Activated B cell treated with CpG ODN at 0.5 μM for 24 hours (primary cell): ENCODE data around the gene SARDH. TPM values are rescaled to one million over a fixed set of nuclear protein-coding genes. Genes with fewer than 3 reads are reported as not detected.

Source experiments
- ATAC-seq: fragments of 200-7000 bp; cut with Tn5 transposase; one replicate; pipeline ENCODE4 v1.10.0; 2021; ENCODE audit warnings: low read depth, mild to moderate bottlenecking, moderate library complexity
- CTCF ChIA-PET: fragments of 350-600 bp; sonication (Branson Sonifier 250); formaldehyde crosslinking; loops from one replicate; lab custom pipeline; 2021; ENCODE audit warnings: antibody characterized with exemption; lab: Charles Lee
- POLR2A ChIA-PET: fragments of 350-600 bp; sonication (Branson Sonifier 250); formaldehyde crosslinking; loops from one replicate; lab custom pipeline; 2021; ENCODE audit warnings: antibody characterized with exemption; lab: Charles Lee
- DNase-seq: peaks from one replicate; pipeline ENCODE4 v3.0.0; 2022
- H3K27ac Mint-ChIP-seq: one replicate; pipeline ENCODE4 v1.8.0; 2020; ENCODE audit warnings: mixed read lengths
- H3K27me3 Mint-ChIP-seq: one replicate; pipeline ENCODE4 v1.8.0; 2021; ENCODE audit warnings: mixed read lengths
- H3K36me3 Mint-ChIP-seq: one replicate; pipeline ENCODE4 v1.8.0; 2021; ENCODE audit warnings: low read depth, mixed read lengths
- H3K4me1 Mint-ChIP-seq: one replicate; pipeline ENCODE4 v1.8.0; 2021; ENCODE audit warnings: mixed read lengths
- H3K4me3 Mint-ChIP-seq: one replicate; pipeline ENCODE4 v1.8.0; 2020; ENCODE audit warnings: mild to moderate bottlenecking, mixed read lengths
- H3K9me3 Mint-ChIP-seq: one replicate; pipeline ENCODE4 v1.8.0; 2020; ENCODE audit warnings: mixed read lengths
- CTCF ChIP-seq: fragments of 200-600 bp; IDR thresholded peaks from one replicate; pipeline ENCODE4 v1.8.0; 2022; ENCODE audit warnings: antibody characterized with exemption, mild to moderate bottlenecking
- intact Hi-C: fragments of 100-400 bp; cut with micrococcal nuclease; formaldehyde crosslinking; loops from one replicate; pipeline ENCODE4 v1.15.1; 2024
- total RNA-seq: library from RNA; stranded (reverse); gene quantifications from 2 replicates; pipeline ENCODE4 v1.2.3, GENCODE V29; 2022

Gene SARDH
- total RNA-seq, 1 donor from 2014 or later = not detected

- Mint-ChIP-seq H3K27ac (no peak overlapping the region), H3K4me1 (peaks cover 36% of the 10 kb centered on the region), H3K9me3 (no peaks in the 10 kb centered on the region), H3K4me3 (peak overlapping the region; percentile 66), H3K27me3 (peaks cover 13% of the 10 kb centered on the region), H3K36me3 (no peaks in the 10 kb centered on the region)
- intact Hi-C loops = no loop called here
- ATAC-seq = peak; percentile 82
- peak; percentile 39 for DNase-seq
- POLR2A ChIA-PET = interaction anchor here (0.7 kb wide), 1 partner anchor 82 kb away, joined by 3 read pairs; no protein-coding TSS in a partner anchor
- CTCF ChIA-PET = no interaction called here
- TF ChIP-seq CTCF = no peak
These were observed 36.0 kb downstream of the SARDH start for GRCh38 chr9:133701981-133702797.

- H3K27ac Mint-ChIP-seq = no peak overlapping the region
- H3K27me3 Mint-ChIP-seq = peaks cover 18% of the 10 kb centered on the region
- ChIA-PET CTCF (interaction anchor here (1.3 kb wide), 1 partner anchor 42 kb away, joined by 3 read pairs; no protein-coding TSS in a partner anchor), POLR2A (interaction anchor here (0.7 kb wide), 1 partner anchor 81 kb away, joined by 3 read pairs; no protein-coding TSS in a partner anchor)
- peak overlapping the region; percentile 59 for H3K4me3 Mint-ChIP-seq
- peaks cover 31% of the 10 kb centered on the region for H3K4me1 Mint-ChIP-seq
- intact Hi-C loops = no loop called here
- DNase-seq (no peak), ATAC-seq (peak; percentile 34)
- no peak for TF ChIP-seq CTCF
- no peaks in the 10 kb centered on the region for H3K36me3 Mint-ChIP-seq
- no peaks in the 10 kb centered on the region for H3K9me3 Mint-ChIP-seq
These were observed 36.7 kb downstream of the SARDH start for GRCh38 chr9:133701321-133701980.

- Mint-ChIP-seq H3K4me3 (no peak overlapping the region), H3K36me3 (no peaks in the 10 kb centered on the region), H3K27ac (no peak overlapping the region), H3K4me1 (peaks cover 29% of the 10 kb centered on the region), H3K9me3 (no peaks in the 10 kb centered on the region), H3K27me3 (peaks cover 21% of the 10 kb centered on the region)
- ChIA-PET CTCF (interaction anchor here (1.3 kb wide), 1 partner anchor 42 kb away, joined by 3 read pairs; no protein-coding TSS in a partner anchor), POLR2A (no interaction called here)
- DNase-seq = no peak
- intact Hi-C loops = no loop called here
- peak; percentile 7 for ATAC-seq
- TF ChIP-seq CTCF = no peak
These were observed 37.3 kb downstream of the SARDH start for GRCh38 chr9:133700819-133701320.

- CTCF ChIA-PET = no interaction called here
- no peak overlapping the region for H3K4me3 Mint-ChIP-seq
These were observed 38.6 kb downstream of the SARDH start for GRCh38 chr9:133699546-133699945.

More at GRCh38 chr9:133699546-133699945, 38.6 kb downstream of the SARDH start:
- no peaks in the 10 kb centered on the region for H3K36me3 Mint-ChIP-seq
- TF ChIP-seq CTCF = no peak
- peaks cover 29% of the 10 kb centered on the region for H3K4me1 Mint-ChIP-seq
- intact Hi-C loops = no loop called here
- no peak overlapping the region for H3K27ac Mint-ChIP-seq
- DNase-seq (no peak), ATAC-seq (no peak)
- no peaks in the 10 kb centered on the region for H3K9me3 Mint-ChIP-seq
- POLR2A ChIA-PET = no interaction called here
- H3K27me3 Mint-ChIP-seq = peaks cover 30% of the 10 kb centered on the region
